HG02759 (cell line): ENCODE measurements around the gene POU2F2.
A peak's percentile ranks its signal among the peaks of the same experiment; 100 is the strongest.

Source experiments
- ATAC-seq: cut with Tn5 transposase; IDR thresholded peaks from one replicate; pipeline ENCODE4 v1.9.1; 2021; ENCODE audit warnings: mild to moderate bottlenecking, moderate library complexity; ENCODE audit not compliant: unreplicated experiment

POU2F2 gene

DNA sequence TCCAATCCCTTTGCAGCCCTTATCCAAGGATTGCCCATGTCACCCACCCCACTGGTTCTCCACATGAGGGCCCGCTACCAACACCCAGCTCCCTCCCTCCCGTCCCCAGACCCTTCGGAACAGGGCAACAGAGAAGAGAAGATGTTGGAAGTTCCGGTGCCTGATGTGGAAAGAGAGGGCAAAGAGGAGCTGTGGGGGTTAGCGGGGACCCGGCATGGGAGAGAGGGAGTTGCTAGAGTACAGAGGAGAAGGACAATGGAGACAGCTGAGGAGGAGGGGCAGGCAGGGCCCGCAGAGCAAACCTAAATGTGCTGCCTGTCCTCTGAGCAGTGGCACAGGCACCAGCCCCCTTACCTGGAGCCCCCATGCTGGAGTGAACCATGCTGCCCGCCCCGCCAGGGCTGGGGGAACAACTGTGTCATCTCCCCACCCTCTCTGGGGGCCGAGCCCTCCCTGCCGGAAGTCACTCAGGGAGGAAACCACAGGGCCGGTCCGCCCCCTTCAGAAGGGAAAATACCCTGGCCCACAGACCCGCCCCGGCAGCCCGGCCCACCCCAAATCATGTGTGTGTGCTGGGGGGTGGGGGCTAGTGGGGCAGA lies at the start of gene POU2F2:
TSS of gene POU2F2 (minus strand) at position 417 of the 599 bp plus-strand sequence. CDS start at position 382, 35 bp downstream.
- ATAC-seq, result peak; percentile 36

DNA sequence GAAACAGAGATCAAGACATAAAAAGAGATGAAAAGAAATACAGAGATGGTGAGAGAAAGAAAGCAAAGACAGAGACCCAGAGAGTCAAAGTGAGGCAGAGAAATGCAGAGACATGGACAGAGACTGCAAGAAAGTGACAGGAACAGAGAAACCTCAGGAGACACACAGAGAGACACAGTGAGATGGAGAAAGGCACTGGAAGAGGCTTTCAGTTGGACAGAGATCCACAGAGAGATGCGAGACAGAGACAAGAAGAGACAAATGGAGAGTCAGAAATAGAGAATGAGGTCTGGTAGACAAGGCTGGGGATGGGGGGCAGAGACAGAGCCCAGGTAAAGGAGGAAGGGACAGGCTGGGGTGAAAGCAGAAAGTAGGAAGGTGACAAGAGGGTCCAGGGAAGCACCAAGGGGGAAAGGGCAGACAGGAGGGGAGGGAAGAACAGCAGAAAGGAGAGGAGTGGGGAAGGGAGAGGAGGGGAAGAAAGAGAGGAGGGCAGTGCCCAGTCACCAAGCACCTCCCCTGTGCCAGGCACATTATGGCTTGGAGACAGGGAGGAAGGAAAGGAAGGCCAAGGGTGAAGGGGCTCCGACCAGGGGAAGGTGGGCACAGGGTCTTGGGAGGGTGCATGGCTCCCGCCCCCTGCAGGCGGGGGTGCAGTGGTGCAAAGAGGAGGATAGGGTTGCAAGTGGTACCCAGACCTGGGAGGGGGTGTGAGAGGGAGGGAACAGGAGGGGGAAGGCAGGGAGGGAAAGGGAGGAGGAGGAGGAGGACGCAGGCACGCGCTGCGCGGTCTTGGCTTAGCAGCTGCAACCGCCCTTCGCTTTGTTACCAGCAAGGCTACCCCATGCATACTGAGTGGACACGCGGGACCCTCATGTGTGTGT lies 46.8 kb upstream of the POU2F2 start:
- no peak for ATAC-seq

DNA sequence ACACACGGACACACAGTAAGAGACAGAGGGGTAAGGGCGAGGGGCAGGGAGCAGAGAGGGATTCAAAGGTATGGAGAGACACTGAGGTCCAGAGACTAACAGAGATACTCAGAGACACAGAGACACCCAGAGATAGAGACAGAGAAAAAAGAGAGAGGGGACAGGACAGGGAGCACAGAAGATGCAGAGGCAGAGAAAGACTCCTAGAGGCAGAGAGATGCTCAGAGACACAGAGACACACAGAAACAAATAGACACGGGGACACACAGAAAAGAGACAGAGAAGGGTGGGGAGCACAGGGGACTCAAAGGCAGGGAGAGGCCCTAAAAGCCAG lies 45.4 kb upstream of the POU2F2 start:
- no peak for ATAC-seq

DNA sequence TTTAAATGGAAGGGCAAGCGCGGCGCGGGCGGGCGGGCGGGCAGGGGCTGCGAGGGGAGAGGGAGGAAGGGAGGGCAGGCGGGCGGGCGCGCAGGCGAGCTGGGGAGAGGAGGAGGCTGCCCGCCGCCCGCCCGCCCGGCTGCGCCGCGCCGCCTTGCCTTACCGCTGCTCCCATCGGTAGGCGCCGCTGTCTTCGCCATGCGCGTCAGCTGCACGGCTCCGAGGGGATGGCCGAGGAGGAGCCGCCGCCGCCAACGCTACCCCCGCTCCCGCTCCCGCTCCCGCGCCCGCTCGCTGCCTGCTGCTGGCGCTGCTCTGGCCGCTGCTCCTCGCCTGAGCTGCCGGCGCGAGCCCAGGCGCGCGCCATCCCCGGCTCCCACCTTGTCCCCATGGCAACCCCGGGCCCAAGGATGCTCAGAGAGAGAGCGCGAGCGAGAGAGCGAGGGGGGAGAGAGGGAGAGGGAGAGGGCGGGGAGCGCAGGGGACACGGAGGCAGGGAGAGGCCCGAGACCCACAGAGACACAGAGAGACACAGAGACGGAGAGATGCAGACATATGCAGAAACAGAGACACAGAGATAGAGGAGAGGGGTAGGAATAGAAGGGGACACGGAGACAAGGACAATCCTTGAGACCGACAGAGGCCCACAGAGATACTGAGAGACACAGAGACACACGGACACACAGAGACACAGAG lies 44.9 kb upstream of the POU2F2 start:
- peak; percentile 71 for ATAC-seq

DNA sequence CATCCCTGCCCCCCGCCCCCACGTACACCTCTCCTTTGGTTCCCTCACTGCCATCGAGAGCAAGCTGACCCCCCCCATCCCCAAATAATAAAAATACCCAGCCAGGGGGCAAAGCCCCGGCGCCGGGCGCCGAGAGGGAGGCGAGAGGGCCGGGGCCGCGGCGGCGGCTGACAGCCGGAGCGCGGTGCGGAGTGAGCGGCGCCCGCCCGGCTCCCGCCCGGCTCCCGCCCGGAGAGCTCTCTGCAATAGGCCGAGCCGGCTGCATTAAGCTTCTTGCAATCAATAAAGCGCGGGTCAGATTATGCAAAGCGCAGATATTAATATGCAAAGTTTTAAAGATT lies 44.4 kb upstream of the POU2F2 start:
- peak; percentile 13 for ATAC-seq

DNA sequence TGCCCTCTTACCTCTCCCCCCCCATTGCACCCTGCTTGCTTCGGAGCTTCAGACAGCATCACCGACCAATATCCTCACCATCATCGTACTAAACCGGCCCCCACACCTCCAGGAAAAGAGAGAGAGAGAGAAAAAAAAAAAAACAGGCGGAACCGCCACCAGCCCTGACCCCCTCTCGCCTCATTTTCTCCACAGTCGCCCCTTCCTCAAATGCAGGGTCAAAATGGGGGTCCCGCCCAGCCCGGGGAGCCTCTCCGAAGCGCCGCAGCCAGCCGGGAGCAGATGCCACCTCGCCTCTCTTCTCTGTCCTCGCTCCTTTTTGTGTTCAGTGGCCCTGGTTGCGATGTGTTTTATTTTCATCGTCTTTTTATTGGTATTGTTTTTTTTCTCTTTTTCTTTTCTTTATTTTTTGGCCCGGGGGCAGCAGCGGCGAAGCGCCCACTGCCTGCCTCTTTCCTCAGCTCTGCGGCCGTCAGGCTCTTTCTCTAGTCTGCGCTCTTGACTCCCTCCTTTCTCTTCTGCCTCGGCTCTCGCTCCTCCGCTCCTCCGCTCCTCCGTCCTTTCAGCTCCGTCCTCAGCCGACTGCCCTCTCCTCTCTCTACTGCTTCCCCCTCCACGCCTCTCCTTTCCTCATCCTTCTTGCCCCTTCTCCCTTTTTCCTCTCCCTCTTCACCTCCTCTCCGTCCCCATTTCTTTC lies 43.9 kb upstream of the POU2F2 start:
- ATAC-seq, result no peak

DNA sequence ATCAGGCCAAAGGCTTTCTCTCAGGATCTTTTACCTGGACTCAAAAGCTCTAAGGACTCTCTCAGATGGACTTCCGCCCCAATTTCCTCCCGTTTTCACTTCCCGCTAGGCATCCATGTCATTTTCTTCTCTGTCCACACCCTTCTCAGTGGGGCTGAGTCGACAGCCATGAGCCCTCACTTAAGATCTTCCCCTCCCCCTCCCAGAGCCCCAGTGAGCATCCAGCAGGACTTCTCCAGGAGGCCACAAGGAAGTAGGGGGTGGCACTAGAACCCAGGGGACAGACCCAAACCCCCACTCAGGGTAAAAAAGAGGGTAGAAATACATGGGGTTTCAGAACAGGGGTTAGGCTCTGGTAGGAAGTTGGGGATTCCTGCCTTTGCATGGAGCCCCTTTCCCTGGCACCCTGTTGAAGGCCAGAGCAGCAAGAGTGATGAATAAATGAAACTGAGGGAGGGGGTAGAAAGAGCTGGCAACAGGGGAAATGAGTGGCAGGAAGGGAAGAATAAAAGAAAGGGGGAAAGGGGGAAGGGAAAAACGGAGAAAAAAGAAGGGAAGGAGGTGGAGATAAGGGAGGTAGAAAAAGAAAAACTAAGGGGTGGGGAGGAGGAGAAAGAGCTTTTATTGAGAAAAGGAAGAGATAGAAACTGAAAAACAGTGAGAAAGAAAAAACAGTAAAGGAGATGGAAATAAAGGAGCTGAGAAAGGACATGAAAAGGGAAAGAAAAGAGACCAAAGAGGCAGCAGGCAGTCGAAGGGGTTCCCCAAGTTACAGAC lies 42.9 kb upstream of the POU2F2 start:
- ATAC-seq, result no peak

DNA sequence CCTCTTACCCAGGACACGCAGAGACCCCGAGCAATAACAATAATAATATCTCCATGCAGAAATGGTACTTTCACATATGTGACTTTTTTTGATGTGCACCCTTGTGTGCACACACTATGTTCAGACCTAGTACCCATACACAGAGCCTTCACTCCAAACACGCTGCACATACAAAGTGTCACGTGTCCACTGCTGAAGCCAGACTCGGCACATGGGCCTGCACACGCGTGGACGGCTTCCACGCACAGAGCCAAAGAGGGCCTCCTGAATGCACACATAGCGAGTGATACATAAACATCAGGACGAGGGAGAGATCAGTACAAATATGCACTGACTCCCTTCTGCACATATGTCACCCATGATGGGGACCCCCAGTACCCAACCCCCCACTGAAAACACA lies 41.9 kb upstream of the POU2F2 start:
- ATAC-seq, result no peak

DNA sequence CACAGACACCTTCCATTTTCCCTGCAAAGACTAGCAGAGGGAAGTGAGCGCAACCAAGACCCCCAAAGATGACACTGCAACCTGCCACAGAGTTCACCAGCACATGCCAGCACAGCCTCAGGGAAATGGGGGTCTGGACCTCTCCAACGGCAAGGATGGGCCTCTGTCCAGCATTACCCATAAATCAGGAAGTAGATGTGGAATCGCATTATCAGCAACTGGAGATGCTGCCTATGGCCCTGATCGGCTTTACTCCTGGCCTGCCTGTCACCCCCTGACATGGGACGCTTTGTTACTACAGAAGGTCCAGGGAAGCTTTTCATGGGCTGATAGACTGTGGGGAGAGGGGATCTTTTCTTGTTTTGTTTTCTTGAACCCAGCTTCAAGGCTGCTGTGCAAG lies 41.4 kb upstream of the POU2F2 start:
- ATAC-seq, result no peak

DNA sequence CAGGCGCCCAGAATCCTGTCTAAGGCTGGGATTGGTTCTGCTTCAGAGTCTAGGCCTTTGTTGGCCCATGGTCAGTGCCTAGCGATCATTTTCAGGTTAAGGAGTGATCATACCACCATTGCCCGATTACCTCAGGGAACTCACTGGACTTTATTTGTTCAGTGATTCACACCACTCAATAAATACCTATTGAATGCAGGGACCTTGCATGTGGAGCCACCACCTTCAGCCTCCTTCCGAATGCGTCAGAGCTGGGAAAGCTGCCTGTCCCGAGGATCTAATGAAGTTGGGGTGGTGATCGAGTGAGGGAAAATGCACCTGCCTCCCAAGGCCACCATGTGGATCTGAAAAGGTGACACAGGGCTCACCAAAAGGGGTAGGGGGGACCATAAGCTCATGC lies 40.0 kb upstream of the POU2F2 start:
- ATAC-seq, result no peak

DNA sequence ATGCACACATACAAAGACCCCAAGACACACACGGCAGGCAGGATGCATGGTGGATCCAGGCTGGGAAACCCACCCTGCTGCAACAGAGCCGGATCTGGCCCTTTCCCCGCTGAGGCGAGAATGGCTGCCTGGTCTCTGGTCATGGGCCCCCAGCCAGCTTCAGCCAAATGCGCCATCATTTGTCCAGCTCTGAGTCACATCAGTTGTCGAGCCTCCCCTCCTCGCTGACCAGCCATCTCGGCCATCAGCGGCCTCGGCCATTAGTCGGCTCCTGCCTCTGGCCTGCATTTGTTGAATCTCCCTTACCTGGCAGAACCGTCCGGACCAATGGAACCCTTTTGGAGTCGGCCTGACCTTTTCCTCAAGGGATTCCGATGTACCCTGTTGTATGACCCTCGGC lies 38.5 kb upstream of the POU2F2 start:
- ATAC-seq, result no peak

DNA sequence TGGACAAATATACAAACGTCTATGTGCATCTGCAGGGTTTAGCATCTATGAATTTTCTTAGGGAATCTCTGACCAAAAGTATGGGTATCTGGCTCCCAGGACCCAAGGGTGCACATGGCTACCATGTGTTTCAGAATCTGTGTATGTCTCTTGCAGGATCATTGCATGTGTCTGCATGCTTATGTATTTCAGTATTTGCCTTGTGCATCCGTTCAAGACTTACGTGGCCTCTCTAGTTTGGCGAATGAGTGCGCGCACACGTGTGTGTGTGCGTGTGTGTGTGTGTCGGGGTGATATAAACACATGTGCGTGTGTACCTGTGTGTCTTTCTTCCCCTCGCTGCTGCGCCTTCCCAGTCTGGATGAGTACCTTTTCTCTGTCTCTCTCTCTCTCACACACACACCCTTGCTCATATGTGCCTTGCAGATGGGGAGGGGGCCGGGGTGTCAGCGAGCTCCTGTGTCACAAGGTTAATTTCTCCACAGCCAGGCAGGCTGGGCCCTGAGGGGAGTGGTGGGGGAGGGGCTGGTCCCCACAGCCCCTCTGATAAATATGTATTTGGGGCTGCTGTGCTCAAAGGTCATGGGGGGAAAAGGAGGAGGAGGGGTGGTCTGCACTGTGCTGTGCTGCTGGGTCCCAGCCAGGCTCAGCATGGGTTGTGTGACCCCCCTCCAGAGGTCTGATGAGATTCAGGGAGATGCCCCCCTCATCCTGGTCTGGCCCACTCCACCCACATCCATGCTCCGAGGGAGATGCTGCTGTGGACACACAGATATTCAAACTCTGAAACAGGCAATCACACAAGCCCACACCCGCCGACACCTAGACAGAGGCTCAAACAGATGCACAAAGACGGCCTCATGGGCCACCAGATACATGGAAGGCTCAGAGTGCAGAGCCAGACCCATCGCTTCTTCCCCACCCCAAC lies 37.5 kb upstream of the POU2F2 start:
- ATAC-seq, result no peak

DNA sequence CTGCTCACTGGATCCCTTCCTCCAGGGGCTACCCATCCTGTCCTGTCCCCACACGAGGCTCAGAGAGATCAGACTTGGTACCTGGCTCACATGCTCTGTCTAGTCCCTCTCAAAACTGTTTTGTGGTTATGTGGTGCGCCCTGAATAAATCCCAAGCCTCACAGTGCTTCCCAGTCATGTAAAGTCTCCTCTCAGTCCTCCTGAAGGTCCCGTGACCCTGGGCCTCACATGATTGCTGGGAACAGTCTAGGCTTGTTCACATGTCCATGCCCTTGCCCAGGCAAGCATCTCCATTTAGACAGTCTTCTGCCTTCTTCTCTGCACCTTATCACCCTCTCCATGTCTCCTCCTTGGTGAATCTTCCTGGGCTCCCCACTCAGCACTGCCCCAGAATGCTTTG lies 36.0 kb upstream of the POU2F2 start:
- ATAC-seq, result no peak

DNA sequence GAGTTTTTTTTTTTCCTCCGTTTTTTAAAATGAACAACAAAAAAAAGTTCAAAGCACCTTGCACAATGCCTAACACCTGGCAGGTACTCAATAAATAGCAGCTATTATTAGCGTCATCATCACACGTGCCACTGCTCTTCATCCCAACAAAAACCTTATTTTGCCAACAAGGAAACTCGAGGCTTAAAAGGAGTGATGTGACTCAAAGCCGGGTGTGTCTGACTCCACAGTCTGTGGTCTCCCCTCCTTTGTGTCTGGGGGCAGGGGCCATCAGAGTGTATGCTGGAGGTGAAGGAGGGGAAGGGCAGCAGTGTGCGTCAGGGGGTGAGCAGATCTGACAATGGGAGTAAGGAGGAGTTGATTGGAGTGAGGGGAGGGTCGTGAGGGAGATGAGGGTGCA lies 34.1 kb upstream of the POU2F2 start:
- no peak for ATAC-seq

DNA sequence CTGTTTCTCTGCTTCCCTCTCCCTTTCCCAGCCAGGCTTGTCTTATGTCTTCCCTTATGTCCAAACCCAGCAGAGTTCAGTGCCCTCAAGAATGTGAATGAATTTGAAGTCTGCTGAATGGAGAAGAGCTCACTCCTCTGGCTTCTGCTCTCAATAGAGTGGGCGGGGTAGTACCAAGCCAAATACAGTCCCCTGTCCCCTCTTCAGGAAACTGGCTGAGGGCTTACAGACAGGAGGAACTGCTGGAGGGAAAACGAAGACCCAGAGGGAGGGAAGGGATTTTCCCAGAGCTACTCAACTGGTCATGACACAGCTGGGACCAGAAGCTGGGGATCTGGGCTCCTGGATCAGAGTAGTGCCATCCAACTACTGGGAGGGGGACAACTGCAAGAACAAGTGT lies 32.9 kb upstream of the POU2F2 start:
- ATAC-seq, result no peak

DNA sequence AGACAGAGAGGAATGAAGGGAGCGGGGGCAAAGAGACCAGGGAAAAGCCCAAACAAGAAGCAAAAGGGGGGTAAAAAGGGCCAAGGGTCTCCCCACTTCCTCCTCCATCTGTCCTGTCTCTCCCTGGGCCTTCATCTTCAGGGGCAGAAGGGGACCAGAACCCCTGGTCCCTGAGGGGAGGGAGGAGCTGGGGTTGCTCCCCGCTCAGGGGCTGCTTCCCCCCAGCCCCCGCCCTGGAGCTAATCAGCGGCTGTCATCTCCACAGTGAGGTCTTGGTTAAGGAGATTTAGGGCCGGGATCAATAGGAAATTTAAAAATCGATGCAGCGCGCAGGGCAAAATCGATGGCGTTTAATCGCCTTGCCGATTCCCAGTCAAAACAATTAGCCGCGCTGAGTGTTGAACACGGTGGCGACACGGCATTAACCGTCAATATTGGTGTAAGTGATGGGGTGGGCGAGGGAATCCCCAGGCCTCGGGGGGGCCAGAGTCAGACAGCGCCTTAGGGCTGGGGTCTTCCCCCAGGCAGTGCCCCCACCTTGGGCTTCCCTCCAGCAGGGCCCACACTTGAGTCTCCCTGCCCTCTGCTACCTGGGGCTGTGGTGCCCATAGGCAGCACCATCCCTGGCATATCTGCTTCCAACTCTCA lies 29.5 kb upstream of the POU2F2 start:
- ATAC-seq, result no peak

DNA sequence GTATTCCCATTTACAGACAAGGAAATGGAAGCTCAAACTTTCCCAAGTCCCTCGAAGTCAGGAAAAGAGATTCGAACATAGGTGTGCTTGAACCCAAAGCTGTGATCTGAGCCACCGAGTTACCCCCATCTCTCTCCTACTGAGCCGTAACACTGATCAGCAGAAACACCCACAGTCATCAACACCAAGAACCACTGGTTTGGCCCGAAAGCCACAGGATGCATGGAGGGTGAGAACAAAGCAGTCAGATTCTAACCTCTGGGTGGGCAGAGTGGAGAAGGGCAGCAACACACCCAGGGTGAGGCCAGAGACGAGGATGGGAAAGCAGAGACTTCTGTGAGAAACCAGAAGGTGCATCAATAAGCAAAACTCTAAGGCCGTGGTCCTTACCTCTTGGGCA lies 27.7 kb upstream of the POU2F2 start:
- no peak for ATAC-seq

DNA sequence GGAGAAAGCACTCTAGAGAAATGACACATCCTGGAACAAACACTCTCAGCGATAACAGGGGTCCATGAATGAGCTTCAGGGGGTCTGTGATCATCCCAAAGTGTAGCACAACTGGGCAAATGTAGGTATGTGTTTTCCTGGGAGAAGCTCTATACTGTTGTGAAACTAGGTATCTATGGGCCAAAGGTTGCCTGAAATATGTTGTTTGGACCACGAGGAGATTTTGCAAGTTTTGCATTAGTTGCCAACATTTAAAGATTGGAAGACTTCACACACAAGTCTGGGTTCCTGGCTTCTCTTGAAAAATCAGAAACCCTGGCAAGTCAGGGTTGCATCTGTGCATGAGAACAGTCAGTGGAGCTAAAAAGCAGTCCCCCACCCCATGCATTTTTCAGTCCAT lies 26.7 kb upstream of the POU2F2 start:
- no peak for ATAC-seq

DNA sequence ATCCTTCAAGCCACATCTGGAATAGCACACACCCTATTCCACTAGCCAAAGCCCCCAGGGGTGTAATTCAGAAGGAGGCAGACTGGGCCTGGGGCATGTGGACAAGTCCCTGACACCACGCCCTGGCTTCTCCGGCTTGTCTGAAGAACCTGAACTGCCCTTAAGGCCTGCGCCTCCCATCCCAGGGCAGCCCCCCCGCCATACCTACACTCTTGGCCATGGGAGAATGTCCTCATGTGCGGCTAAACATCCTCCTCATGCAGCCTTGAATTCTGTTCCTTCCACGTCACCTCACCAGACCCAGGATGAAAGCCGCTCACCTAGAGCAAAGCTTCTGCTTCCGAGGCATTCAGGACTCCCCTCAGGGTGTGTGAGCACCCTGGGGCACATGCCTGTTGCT lies 24.3 kb upstream of the POU2F2 start:
- ATAC-seq, result no peak
